SK-N-SH (cell line): Measurements from ENCODE around the gene JAM2. TPM values are rescaled to one million over a fixed set of nuclear protein-coding genes. Genes with fewer than 3 reads are reported as not detected.
A peak's percentile ranks its signal among the peaks of the same experiment; 100 is the strongest.

ENCODE experiments used
- CTCF ChIA-PET: fragments of 300-600, 350-600 bp; formaldehyde crosslinking; extraction: SDS; loops from one replicate; lab custom pipeline; 2021; lab: Yijun Ruan, JAX
- POLR2A ChIA-PET: fragments of 350-600 bp; sonication (Branson Sonifier 250); formaldehyde crosslinking; extraction: SDS; loops from one replicate; lab custom pipeline; 2020; ENCODE audit warnings: antibody characterized with exemption, inconsistent platforms; lab: Yijun Ruan, JAX
- DNase-seq: peaks from one replicate; pipeline ENCODE4 v3.0.0; 2012
- H2AFZ ChIP-seq: fragments of 200-600 bp; sonication (generic); 2 replicates; pipeline ENCODE4 v1.8.1; 2016; ENCODE audit warnings: antibody characterized with exemption, mild to moderate bottlenecking, low read depth
- H3F3A ChIP-seq: fragments of 200-600 bp; sonication (generic); replicated peaks from 2 replicates; pipeline ENCODE3; 2016; ENCODE audit warnings: antibody characterized with exemption, mild to moderate bottlenecking; ENCODE audit not compliant: insufficient read depth
- H3K27ac ChIP-seq, 2 experiments: fragments of 200-500 bp in 1 of 2; fragments of 200-600 bp in 1 of 2; sonication (Bioruptor generic) in 1 of 2; sonication (generic), shearing (Covaris generic) in 1 of 2; 2 replicates each; pipeline versions ENCODE4 v1.5.1 to v1.6.1; 2014 to 2016; ENCODE audit warnings: low read depth in 2 of 2, inconsistent platforms in 1 of 2, low read length in 1 of 2, mild to moderate bottlenecking in 1 of 2, mixed read lengths in 1 of 2
- H3K27me3 ChIP-seq: fragments of 200-600 bp; sonication (generic), shearing (Covaris generic); 2 replicates; pipeline ENCODE4 v1.6.1; 2016; ENCODE audit warnings: mixed run types; ENCODE audit not compliant: insufficient read depth
- H3K36me3 ChIP-seq, 2 experiments: fragments of 200-500 bp in 1 of 2; fragments of 200-600 bp in 1 of 2; sonication (Bioruptor generic) in 1 of 2; sonication (generic) in 1 of 2; replicated peaks in 1 of 2; 2 replicates each; pipeline versions ENCODE3 to v1.5.1; 2014 to 2016; ENCODE audit warnings: low read length in 1 of 2, mild to moderate bottlenecking in 1 of 2; ENCODE audit not compliant: insufficient read depth in 2 of 2, control insufficient read depth in 1 of 2
- H3K4me1 ChIP-seq, 2 experiments: fragments of 200-500 bp in 1 of 2; fragments of 200-600 bp in 1 of 2; sonication (Bioruptor generic) in 1 of 2; sonication (generic), shearing (Covaris generic) in 1 of 2; 2 replicates each; pipeline versions ENCODE4 v1.5.1 to v1.6.1; 2014 to 2016; ENCODE audit warnings: low read depth in 1 of 2, low read length in 1 of 2, mixed run types in 1 of 2; ENCODE audit not compliant: insufficient read depth in 2 of 2, control insufficient read depth in 1 of 2
- H3K4me2 ChIP-seq: fragments of 200-600 bp; sonication (generic), shearing (Covaris generic); 2 replicates; pipeline ENCODE4 v1.6.1; 2017; ENCODE audit warnings: mixed run types
- H3K4me3 ChIP-seq, 2 experiments: fragments of 200-500 bp in 1 of 2; fragments of 200-600 bp in 1 of 2; sonication (Bioruptor generic) in 1 of 2; sonication (generic), shearing (Covaris generic) in 1 of 2; 2 replicates each; pipeline versions ENCODE4 v1.5.1 to v1.8.1; 2014 to 2016; ENCODE audit warnings: low read depth in 2 of 2, inconsistent platforms in 1 of 2, low read length in 1 of 2, mild to moderate bottlenecking in 1 of 2, mixed read lengths in 1 of 2, moderate library complexity in 1 of 2
- H3K79me2 ChIP-seq: fragments of 200-600 bp; sonication (generic); 2 replicates; pipeline ENCODE4 v1.8.1; 2017; ENCODE audit warnings: mild to moderate bottlenecking; ENCODE audit not compliant: insufficient read depth
- H3K9ac ChIP-seq: fragments of 200-600 bp; sonication (generic); 2 replicates; pipeline ENCODE4 v1.6.1; 2017; ENCODE audit warnings: mixed run types
- H3K9me2 ChIP-seq: fragments of 200-600 bp; sonication (generic); 2 replicates; pipeline ENCODE4 v1.6.1; 2017; ENCODE audit warnings: mixed run types
- H3K9me3 ChIP-seq: fragments of 200-600 bp; sonication (generic); 2 replicates; pipeline ENCODE4 v1.6.1; 2017; ENCODE audit warnings: mixed run types, mild to moderate bottlenecking, moderate library complexity
- H4K20me1 ChIP-seq: fragments of 200-600 bp; sonication (generic); 2 replicates; pipeline ENCODE4 v1.6.1; 2017; ENCODE audit warnings: mild to moderate bottlenecking, mixed run types; ENCODE audit not compliant: insufficient read depth
- CHD2 ChIP-seq: fragments of 150-350 bp; IDR thresholded peaks from 2 replicates; pipeline ENCODE4 v1.6.1; 2018; ENCODE audit warnings: low read length; ENCODE audit not compliant: partially characterized antibody
- ELF1 ChIP-seq: IDR thresholded peaks from 2 replicates; pipeline ENCODE4 v1.4.0; 2012
- JUND ChIP-seq: IDR thresholded peaks from 2 replicates; pipeline ENCODE4 v1.4.0; 2012
- MEF2A ChIP-seq: IDR thresholded peaks from 2 replicates; pipeline ENCODE4 v1.4.0; 2012; ENCODE audit warnings: low read depth, borderline replicate concordance
- NFIC ChIP-seq: IDR thresholded peaks from 2 replicates; pipeline ENCODE4 v1.4.0; 2012; ENCODE audit warnings: borderline replicate concordance
- POLR2AphosphoS5 ChIP-seq: IDR thresholded peaks from 2 replicates; pipeline ENCODE4 v1.6.1; 2012; ENCODE audit warnings: low read depth, low read length
- RCOR1 ChIP-seq: fragments of 150-350 bp; IDR thresholded peaks from 2 replicates; pipeline ENCODE4 v1.6.1; 2017; ENCODE audit warnings: antibody characterized with exemption, low read length
- RFX5 ChIP-seq: IDR thresholded peaks from 2 replicates; pipeline ENCODE4 v1.6.1; 2012; ENCODE audit warnings: mild to moderate bottlenecking, improper control_type of control experiment, low read length
- RXRA ChIP-seq: IDR thresholded peaks from 2 replicates; pipeline ENCODE4 v1.4.0; 2012; ENCODE audit warnings: low read depth, mild to moderate bottlenecking, borderline replicate concordance
- SMC3 ChIP-seq: IDR thresholded peaks from 2 replicates; pipeline ENCODE4 v1.6.1; 2012; ENCODE audit warnings: low read depth, low read length, improper control_type of control experiment
- TAF1 ChIP-seq: IDR thresholded peaks from 2 replicates; pipeline ENCODE4 v1.6.1; 2012; ENCODE audit warnings: low read depth, mild to moderate bottlenecking, low read length, moderate library complexity, borderline replicate concordance
- TEAD4 ChIP-seq: IDR thresholded peaks from 2 replicates; pipeline ENCODE4 v1.4.0; 2012; ENCODE audit warnings: mild to moderate bottlenecking, borderline replicate concordance; ENCODE audit not compliant: insufficient read depth
- YY1 ChIP-seq: IDR thresholded peaks from 2 replicates; pipeline ENCODE4 v1.4.0; 2012; ENCODE audit warnings: low read depth, mild to moderate bottlenecking
- WGBS: methylation state at CpG from one replicate; pipeline ENCODE4 v1.1.6; 2017; ENCODE audit warnings: low lambda C conversion rate; 5-methylcytosine and 5-hydroxymethylcytosine counted together
- polyA plus RNA-seq, 3 experiments: library from polyadenylated mRNA; depleted of rRNA; stranded (reverse); fragments of >200 nt; gene quantifications; 2 replicates each; pipeline ENCODE4 v1.2.3, GENCODE V29; 2012
- TF ChIP-seq, protein P1 (sequence below): fragments of 150-350 bp; IDR thresholded peaks from 2 replicates; pipeline ENCODE4 v1.6.1; 2017; ENCODE audit warnings: antibody characterized with exemption, low read length, low read depth, borderline replicate concordance
- TF ChIP-seq, protein P2 (sequence below): IDR thresholded peaks from 2 replicates; pipeline ENCODE4 v1.6.1; 2012; ENCODE audit warnings: mild to moderate bottlenecking, low read depth, low read length, moderate library complexity
- TF ChIP-seq, protein P3 (sequence below): IDR thresholded peaks from 2 replicates; pipeline ENCODE4; 2012
- TF ChIP-seq, protein P4 (sequence below): IDR thresholded peaks from 2 replicates; pipeline ENCODE4 v1.4.0; 2012; ENCODE audit warnings: low read depth, borderline replicate concordance

Gene JAM2
- polyA plus RNA-seq, 1 of the 3 experiments (the other 2 are of a cell fraction): 8.3 TPM

DNA sequence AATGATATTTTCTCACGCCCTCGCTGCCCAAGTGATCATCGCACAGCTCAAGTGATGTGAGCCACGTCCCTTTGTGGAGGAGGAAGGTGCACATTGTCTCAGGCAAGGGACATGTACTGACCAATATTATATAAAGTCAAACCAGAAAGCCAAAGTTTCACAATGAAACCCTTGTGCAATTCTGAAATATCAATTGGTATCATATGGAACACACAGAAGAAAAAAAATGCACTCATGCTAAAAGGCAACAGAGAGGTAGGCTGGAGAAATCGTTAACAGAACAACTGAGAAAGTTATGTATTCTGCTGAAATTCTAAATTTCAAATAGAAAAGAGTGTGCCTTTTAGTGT, 1.9 kb downstream of the JAM2 start:
- peaks cover 6 to 7% of the 10 kb centered on the region in 2 experiments; a peak in 2 of 4 replicates for H3K4me1 ChIP-seq
- no peak for DNase-seq
- peaks cover 6% of the 10 kb centered on the region for H3F3A ChIP-seq
- peak overlapping the region; percentile 80; the same call in 1 of the 2 replicates for H3K9ac ChIP-seq
- CTCF ChIA-PET: interaction anchor here (1.5 to 4.0 kb wide), 2 partner anchors 15 to 32 kb away, joined by 5 to 40 read pairs; no protein-coding TSS in a partner anchor
- H3K4me2 ChIP-seq: peak overlapping the region; percentile 87
- H2AFZ ChIP-seq: peak overlapping the region; percentile 94
- TF ChIP-seq, protein P1, sequence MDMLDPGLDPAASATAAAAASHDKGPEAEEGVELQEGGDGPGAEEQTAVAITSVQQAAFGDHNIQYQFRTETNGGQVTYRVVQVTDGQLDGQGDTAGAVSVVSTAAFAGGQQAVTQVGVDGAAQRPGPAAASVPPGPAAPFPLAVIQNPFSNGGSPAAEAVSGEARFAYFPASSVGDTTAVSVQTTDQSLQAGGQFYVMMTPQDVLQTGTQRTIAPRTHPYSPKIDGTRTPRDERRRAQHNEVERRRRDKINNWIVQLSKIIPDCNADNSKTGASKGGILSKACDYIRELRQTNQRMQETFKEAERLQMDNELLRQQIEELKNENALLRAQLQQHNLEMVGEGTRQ: no peak
- no peak for TF ChIP-seq TAF1
- no peak for TF ChIP-seq JUND
- no peak for TF ChIP-seq MEF2A
- TF ChIP-seq RFX5: no peak
- no peak for TF ChIP-seq YY1
- TF ChIP-seq, protein P2, sequence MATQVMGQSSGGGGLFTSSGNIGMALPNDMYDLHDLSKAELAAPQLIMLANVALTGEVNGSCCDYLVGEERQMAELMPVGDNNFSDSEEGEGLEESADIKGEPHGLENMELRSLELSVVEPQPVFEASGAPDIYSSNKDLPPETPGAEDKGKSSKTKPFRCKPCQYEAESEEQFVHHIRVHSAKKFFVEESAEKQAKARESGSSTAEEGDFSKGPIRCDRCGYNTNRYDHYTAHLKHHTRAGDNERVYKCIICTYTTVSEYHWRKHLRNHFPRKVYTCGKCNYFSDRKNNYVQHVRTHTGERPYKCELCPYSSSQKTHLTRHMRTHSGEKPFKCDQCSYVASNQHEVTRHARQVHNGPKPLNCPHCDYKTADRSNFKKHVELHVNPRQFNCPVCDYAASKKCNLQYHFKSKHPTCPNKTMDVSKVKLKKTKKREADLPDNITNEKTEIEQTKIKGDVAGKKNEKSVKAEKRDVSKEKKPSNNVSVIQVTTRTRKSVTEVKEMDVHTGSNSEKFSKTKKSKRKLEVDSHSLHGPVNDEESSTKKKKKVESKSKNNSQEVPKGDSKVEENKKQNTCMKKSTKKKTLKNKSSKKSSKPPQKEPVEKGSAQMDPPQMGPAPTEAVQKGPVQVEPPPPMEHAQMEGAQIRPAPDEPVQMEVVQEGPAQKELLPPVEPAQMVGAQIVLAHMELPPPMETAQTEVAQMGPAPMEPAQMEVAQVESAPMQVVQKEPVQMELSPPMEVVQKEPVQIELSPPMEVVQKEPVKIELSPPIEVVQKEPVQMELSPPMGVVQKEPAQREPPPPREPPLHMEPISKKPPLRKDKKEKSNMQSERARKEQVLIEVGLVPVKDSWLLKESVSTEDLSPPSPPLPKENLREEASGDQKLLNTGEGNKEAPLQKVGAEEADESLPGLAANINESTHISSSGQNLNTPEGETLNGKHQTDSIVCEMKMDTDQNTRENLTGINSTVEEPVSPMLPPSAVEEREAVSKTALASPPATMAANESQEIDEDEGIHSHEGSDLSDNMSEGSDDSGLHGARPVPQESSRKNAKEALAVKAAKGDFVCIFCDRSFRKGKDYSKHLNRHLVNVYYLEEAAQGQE: no peak
- TF ChIP-seq POLR2AphosphoS5: no peak
- TF ChIP-seq TEAD4: no peak
- TF ChIP-seq RXRA: no peak
- no peak for TF ChIP-seq NFIC
- no peak for TF ChIP-seq CHD2
- TF ChIP-seq, protein P3, sequence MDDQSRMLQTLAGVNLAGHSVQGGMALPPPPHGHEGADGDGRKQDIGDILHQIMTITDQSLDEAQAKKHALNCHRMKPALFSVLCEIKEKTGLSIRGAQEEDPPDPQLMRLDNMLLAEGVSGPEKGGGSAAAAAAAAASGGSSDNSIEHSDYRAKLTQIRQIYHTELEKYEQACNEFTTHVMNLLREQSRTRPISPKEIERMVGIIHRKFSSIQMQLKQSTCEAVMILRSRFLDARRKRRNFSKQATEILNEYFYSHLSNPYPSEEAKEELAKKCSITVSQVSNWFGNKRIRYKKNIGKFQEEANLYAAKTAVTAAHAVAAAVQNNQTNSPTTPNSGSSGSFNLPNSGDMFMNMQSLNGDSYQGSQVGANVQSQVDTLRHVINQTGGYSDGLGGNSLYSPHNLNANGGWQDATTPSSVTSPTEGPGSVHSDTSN: no peak
- TF ChIP-seq RCOR1: no peak
- TF ChIP-seq, protein P4, sequence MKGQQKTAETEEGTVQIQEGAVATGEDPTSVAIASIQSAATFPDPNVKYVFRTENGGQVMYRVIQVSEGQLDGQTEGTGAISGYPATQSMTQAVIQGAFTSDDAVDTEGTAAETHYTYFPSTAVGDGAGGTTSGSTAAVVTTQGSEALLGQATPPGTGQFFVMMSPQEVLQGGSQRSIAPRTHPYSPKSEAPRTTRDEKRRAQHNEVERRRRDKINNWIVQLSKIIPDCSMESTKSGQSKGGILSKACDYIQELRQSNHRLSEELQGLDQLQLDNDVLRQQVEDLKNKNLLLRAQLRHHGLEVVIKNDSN: no peak
- TF ChIP-seq ELF1: no peak
- no peak for TF ChIP-seq SMC3
- H3K36me3 ChIP-seq: no peaks in the 10 kb centered on the region
- no peaks in the 10 kb centered on the region for H4K20me1 ChIP-seq
- no peaks in the 10 kb centered on the region for H3K27me3 ChIP-seq
- POLR2A ChIA-PET: no interaction called here
- H3K9me3 ChIP-seq: no peaks in the 10 kb centered on the region
- WGBS: 54% methylated on average over 5 of the region's 5 CpGs
- peak overlapping the region; percentile 81 to 85; a peak in 3 of 4 replicates for H3K4me3 ChIP-seq
- H3K79me2 ChIP-seq: no peaks in the 10 kb centered on the region
- peak overlapping the region in 1 of 2 experiments; percentile 48; a peak in 1 of 4 replicates for H3K27ac ChIP-seq
- H3K9me2 ChIP-seq: no peaks in the 10 kb centered on the region
